HG03066 (cell line): ENCODE results near the gene SRRM4.
"Not testable (repeated sequence)": the region's sequence is repeated elsewhere in the genome, so short reads cannot be mapped to it uniquely, and the experiment has no call there.

Experiments
- ATAC-seq: cut with Tn5 transposase; IDR thresholded peaks from one replicate; pipeline ENCODE4 v1.9.1; 2021; ENCODE audit warnings: low read depth; ENCODE audit not compliant: unreplicated experiment

The SRRM4 gene

DNA sequence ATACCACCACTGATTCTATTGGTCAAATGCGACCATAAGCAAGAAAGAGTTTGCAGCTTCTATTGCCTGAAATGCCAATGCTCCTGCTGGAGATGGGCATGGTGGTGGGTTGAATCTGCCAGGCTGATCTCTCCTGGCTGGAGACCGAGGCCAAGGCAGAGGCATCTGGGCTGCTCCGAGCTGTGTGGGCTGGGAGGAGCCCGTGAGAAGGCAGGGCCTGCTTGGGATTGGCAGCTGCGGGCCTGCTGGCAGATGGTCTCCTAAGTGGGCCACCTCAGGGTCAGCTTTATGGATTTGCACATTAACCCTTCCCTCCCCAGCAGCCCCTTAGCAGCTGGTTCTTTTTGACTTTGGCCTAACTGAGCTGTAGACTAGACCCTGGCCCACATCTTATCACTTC lies 25.4 kb downstream of the SRRM4 start:
- ATAC-seq = no peak

DNA sequence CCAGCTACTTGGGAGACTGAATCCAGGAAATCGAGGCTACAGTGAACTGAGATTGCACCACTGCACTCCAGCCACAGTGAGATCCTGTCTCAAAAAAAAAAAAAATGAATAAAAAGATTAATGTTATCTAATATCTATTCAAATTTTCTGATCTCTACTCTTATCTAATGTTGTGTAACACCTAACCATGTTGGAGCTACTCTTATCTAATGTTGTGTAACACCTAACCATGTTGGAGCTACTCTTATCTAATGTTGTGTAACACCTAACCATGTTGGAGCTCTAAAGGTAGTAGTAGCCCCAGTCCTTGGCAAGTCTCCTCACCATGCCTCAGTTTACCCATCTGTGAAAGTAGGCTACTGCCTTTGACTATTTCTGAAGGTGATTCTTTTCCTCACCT lies 26.9 kb downstream of the SRRM4 start:
- not testable (repeated sequence) for ATAC-seq

DNA sequence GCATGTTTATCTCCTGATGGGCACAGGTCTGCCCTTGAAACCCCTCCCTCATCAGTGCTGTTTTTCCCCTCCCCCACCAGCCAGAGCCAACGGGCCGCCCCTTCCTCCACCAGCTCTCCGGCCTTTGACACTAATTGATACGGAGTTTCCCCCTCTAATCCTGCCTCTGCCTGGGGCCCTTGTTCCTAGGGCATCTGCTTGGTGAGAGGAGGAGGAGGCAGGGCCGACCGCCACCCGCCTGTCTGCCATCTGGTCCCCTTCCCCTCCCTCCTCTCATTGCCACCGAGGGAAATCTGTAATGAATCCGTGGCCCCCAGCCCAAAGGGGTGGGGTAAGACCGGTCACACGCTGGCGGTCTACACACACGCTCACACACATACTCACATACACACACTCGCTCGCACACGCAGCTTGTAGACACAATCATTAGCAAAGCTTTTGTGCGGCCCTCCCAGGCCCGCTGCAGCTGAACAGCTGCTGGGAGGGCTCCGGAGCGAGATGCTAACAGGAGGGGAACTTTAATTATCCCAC lies 27.4 kb downstream of the SRRM4 start:
- no peak for ATAC-seq

DNA sequence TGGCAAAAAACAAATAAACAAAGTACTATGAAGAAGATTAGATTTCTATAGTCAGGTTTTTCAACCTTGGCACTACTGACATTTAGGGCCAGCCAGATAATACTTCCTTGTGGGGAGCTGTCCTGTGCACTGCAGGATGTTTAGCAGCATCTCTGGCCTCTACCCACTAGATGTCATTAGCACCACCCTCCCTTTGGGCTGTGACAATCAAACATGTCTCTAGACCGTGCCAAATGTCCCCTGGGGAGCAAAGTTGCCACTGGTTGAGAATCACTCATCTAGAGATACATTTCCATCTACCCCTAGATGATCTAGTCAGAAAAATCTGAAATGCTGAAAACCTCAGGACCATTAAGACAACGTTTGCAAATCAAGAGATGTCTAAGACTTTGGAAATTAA lies 29.9 kb downstream of the SRRM4 start:
- no peak for ATAC-seq

DNA sequence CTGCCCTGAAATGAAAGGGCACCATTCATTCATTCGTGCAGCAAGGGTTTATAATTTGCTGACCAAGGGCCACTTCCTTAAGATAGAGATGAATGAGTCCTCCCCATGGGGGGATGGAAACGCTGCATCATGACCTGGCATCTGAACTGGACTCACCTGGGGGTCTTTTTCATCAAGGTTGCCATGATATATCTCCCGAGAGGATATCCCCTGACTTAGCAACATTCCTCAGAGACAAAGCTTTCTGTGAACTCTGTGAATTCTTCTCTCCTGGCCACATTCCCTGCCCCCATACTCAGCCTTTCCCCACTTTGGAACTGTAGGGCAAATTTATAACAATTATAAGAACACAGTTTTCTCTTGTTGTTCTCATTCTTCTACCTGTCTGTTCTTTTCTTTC lies 30.8 kb downstream of the SRRM4 start:
- ATAC-seq = no peak

DNA sequence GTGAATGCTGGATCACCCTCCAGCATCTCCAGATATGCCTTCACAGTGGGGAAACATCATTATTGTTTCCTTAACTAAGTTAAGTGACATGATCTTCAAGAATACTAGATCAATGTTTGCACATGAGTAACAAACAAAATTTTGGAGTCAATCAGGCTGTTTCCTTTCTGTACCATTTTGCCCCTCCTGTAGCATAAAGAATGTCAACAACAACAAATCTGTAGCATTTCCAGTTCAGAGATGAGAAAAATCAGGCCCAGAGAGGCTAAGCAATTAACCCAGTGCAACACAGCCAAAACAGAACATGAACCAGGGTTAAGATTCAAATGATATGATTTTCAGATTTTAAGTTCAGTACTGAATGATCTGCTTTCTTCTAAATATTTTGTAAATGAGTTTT lies 31.7 kb downstream of the SRRM4 start:
- ATAC-seq = no peak

DNA sequence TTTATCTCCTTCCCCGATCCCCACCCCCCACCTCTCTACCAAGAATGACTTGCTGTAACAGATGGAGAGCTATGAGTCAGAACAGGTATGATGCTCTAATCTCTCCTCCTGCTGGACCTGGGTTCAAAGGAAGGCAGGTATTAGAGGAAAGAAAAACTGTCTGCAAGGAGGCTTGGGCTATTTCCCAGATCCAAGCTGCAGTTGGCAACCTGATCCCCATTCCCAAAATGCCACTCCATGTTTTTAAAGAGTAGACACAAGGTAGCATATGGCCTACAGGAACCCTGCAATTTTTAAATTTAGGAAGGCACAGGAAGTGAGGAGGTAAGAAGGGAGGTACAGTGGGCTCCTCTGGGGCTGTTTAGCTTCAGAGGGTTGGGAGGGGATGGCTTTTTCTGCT lies 33.0 kb downstream of the SRRM4 start:
- no peak for ATAC-seq

DNA sequence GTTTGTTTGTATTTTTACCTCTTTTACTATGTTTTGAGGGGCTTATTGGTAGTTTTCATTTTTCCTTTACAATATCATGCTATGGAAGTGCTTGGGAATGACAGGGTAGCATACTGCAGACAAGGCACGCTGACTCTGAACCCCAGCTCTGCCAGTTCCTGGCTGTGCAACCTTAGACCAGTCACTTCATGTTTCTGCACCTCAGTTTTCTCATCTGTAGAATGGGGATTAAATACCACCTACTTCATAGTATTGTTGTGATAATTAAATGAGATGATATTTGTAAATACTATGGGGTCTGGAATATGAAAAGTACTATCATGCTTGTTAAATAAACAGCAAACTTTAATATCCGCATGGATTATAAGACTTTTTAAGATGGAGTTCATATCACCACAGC lies 35.4 kb downstream of the SRRM4 start:
- ATAC-seq = no peak

DNA sequence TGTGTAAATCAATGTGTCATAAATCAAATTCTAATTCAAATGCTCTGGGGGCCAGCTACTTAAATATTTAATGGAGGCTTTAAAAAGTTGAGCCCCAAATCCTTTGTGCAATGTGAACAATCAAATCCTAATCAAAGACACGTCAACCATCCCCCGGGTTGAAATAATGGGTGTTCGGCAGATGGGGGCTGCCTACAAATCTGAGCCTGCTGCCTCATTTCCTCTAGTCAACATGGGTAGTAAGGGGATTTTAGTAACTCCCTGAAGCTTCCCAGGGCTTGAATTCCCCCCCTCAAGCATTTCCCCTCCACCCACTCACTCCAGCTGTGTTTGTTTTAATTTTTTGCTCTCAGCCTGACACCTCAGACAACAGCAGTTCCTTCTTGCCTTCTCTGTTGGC lies 37.8 kb downstream of the SRRM4 start:
- ATAC-seq = no peak

DNA sequence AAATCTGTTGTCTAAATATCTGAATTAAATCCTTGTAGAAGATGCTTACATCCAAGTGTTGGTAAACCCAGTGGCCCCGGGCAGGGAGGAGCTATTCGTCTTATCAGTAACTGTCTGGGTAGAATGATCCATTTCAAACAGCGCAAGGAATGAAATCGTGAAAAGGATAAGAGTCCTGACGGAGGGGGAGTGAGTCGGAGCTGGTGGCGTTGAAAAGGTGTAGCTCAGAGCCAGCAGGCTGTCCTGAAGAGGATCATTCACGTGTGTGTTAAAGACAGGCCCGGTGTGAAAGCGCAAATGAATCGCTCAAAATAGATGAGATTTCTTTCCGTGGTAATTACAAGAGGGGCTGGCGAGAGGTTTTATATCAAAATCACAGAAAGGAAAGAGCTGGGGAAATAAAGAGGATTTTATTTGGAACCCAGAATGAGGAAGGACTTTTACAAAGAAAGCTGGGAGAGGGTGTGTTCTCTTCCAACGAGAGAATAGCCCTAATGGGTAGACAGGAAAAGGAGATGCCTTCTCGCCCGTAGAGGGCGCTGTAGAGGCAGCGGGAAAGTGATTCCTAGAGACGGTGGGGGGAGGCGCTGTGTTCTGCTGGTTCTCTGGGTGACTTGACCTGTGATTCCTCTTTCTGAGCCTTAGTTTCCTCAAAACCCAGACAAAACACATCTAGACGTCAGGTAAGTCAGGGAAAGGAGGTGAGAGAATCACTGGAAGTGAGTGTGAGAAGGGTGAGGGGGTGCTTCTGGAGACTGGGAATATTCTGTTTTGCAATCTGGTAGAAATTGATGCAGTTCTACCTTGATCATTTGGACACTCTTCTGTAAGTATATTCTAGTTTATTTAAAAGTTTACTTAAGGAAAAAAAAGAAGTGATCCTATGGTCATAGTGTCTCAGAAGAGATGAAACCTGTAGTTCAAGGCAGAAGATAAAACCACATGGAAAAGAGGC lies 39.3 kb downstream of the SRRM4 start:
- ATAC-seq = no peak

DNA sequence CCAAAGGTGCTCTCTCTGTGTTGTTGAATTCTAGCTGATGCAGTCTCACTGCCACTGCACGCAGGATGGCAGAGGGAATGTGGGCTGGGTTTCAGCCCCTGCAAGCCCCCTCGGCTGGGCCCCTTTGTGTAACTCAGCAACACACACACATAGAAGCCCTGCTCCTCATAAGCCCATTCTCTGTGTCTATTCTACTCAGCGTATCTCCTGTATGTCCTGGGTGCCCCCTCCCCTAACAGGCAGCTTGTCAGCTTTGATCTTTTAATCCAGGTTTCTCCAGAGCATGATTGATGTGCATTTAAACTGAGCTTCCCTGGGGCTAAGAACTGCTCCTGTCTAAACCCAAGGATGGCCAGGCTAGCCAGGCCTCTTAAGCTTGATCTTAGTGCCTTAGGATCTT lies 43.0 kb downstream of the SRRM4 start:
- ATAC-seq = no peak

DNA sequence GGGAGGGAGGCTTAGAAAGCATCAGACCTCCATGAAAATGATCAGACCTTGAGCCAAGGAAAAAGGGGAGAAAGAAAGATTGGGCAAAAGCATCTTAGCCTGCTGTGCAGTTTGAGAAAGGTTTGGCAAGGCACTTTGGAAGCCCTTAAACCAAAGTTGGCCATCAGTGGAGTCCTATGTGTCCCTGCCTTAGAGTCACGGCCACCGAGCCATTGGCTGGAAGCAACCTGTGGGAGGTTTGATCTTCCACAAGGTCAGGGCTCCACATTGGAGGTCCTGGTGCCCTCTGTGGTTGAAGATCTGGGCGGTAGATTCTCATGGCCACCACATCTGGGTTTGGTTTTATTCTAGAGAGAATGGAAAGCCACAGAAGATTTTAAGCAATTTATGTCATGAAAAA lies 44.4 kb downstream of the SRRM4 start:
- ATAC-seq = no peak

DNA sequence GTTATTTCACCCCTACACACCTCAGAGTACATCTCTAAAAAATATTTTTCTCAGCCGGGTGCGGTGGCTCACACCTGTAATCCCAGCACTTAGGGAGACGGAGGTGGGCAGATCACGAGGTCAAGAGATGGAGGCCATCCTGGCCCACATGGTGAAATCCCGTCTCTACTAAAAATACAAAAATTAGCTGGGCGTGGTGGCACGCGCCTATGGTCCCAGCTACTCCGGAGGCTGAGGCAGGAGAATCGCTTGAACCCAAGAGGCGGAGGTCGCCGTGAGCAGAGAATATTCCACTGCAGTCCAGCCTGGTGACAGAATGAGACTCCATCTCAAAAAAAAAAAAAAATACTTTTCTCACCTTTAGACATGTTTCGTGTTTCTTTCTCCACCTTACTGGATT lies 52.0 kb downstream of the SRRM4 start:
- ATAC-seq = not testable (repeated sequence)

DNA sequence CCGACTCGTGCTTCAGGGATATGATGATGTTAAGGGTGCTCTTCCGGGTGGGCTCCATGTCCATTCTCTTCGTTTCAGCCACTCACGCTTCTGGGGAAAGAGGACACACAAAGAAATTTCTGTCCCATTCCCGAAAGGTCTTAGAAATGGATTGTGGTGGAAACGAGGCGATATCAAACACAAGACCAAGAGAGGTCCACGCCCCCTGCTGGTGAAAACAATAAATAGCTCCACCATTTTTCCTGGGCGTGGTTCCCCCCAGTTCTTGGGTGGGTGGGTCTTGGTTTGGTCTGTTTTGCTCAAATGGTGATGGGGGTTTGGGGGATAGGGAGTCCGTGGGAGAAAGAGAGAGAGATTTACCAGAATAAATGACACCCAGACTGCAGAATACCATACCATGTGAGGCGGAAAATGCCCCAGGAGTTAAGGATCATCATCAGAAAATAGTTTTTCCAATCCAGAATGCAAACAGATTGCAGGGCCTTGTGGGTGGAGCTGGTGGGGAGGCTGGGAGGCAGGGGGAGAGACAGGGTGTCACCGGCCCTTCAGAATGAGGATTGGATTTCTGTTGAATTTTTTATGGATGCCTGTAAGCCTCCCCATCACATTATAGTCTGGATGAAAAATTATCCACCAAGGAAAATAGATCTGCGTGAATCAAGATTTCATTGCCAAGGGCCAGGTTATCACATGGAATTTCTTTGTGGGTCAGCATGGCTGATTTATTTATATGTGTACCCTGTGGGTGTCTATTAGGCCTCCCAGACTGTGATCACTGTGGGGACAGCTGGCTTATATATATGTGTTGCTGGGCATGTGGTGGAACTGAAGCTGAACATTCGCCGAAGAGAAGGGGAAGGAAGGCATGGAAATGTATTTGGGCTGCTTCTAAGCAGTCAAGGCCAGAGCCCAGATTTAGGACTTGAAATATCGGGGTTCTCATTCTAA lies 55.8 kb downstream of the SRRM4 start:
- ATAC-seq = no peak

DNA sequence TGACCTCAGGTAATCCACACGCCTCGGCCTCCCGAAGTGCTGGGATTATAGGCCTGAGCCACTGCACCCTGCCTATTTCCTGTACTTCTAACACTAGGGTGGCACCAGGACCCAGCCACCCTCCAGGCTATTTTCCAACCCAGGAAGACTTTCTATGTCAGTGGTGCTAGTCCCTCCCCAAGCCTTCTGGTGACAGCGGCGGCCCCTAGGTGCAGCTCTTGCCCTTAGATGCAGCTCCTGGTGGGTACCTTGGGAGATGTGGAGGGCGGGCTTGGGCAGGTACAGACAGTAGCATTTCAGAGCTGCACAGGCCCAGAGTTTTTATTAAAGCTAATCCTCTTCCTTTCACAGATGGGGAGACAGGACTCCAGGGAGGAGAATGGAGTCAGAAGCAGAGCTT lies 62.8 kb downstream of the SRRM4 start:
- no peak for ATAC-seq

DNA sequence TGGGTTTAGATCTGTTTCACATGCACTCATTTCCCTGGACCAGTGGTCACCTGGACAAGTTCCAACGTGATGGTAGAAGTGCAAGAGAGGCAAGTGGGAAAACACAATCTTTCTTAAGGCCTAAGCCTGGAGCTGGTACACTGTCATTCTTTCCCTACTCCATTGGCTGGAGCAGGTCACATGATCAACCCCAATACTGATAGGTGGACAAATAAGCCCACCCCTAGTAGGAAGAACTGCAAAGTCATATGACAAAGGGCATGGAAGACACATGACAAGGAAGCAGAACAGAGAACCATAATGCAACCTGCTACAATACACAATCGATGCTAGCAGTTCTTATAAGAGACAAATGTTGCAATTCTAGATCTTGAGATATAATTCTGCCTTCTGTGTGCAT lies 66.3 kb downstream of the SRRM4 start:
- ATAC-seq = no peak

DNA sequence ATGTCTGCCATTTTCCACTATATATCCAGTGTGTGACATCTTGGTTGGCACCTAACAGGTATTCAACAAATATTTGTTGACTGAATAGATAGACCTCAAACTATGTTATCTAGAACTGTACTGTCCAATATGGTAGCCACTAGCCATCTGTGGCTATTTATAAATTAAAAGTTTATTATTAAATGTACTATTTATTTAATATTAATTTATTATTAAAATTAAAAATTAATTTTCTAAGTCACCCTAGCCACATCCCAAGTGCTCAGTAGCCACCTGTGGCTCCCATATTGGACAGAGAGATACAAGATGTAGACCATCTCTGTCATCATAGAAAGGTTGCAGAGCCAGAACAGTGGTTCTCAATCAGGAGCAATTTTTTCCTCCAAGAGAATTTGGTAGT lies 69.3 kb downstream of the SRRM4 start:
- no peak for ATAC-seq

DNA sequence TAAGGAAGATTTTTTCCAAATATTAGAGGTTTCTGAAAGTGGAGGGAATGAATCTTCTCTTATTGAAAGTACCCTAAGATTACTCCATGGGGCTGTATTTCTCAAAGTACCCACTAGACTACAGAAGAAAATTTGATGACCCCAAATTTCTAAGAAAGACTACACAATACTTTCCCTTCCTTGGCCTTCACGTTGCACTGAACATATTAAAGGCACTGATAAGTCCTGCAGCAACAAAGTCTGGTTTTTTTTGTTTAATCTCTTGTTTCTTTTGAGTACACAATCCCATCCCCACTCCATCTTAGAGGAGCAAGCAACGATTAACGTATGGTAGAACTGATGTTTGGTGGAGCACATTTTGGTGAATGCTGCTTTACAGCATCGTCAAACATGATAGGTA lies 70.1 kb downstream of the SRRM4 start:
- ATAC-seq = no peak

DNA sequence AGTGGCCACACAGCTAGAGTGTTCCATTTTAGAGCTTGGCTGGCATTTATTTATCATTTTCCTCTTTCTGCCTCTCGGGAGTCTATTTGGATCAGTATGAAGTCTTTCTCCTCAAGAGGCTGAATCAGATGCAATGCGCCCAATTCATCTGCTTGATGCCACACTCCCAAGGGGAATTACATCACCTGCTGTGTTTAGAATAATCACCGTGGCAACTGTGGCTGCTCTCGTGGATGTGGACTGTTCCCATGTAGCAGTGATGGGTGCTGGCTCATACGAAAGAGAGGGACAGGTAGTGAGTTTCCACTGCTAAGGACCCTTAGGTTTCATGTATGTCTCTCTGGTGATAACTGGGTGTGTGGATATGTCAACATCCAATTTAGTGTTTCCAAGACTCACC lies 70.7 kb downstream of the SRRM4 start:
- no peak for ATAC-seq

DNA sequence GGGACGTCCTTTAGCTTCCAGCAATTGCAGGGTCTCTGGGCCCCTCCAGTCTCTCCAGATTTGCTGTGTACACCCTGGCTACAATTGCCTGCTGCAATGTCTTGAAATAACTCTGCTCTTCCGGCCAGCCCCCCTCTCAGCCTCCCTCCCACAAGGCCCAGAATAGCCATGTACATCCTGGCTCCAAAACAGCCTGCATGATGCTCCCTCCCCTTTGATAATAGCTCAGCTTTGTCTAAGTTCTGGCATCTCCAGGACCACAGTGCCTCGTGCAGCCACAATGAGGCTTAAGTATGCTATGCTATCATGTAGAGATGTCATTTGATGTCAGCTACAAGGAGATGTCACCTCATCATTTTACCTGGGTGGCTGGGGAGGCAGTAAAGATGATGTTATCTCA lies 74.6 kb downstream of the SRRM4 start:
- no peak for ATAC-seq
